NCI-H2029 (cell line): ENCODE data around the gene CD14.
"Not testable (repeated sequence)": the region's sequence is repeated elsewhere in the genome, so short reads cannot be mapped to it uniquely, and the experiment has no call there.

Experiments used
- DNase-seq: peaks from one replicate; lab custom pipeline; 2025; lab: John Stamatoyannopoulos, UW

Gene CD14

DNA sequence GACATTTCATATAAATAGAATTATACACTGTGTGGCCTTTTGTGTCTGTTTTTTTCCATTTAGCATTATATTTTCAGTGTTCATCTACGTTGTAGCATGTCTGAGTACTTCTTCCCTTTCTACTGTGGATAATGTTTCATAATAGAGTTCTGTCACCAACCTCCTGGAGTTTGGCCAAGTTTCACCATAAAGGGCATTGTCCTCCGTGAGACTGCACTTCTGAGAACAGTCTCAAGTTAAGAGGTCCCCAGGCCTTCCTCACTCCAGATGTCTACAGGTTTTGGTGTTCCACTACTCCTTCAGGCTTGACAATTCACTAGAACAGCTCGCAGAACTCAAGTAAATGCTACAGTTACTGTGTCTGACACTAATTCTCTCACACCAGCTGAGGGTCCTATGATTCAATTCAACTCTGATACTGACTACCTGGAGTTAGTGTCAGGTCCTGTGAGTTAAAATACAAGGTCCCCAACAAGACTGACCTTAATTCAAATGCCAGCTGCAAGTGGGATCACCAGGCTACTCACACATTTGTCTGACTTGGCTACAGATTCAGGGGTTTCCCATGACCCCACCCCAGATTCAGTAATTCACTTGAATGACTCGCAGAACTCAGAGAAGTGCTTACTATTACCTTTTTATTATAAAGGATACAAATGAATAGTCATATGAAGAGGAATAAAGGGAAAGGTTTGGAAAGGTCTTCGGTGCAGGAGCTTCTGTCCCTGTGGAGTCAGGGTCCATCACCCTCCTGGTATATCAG lies 37.3 kb downstream of the CD14 start:
- peak; percentile 36 for DNase-seq

DNA sequence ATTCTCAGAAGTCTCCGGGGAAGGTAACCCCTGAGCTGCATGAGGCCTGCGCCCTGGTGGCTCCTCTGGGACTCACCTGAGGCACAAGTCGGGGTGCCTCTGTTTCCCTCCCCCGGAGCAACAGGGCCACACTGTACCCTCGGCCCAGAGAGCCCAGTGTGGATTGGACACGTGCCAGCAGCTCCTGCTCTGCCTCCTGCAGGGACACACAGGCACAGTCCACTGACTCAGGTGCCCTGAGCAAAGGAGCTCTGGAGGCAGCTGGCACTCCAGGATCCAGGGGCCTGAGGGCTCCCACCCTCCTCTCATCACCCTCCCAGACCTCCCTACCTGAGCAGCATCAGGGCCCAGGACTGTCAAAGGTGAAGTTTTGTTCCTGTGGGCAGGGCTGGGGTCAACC lies 38.8 kb downstream of the CD14 start:
- no peak for DNase-seq

DNA sequence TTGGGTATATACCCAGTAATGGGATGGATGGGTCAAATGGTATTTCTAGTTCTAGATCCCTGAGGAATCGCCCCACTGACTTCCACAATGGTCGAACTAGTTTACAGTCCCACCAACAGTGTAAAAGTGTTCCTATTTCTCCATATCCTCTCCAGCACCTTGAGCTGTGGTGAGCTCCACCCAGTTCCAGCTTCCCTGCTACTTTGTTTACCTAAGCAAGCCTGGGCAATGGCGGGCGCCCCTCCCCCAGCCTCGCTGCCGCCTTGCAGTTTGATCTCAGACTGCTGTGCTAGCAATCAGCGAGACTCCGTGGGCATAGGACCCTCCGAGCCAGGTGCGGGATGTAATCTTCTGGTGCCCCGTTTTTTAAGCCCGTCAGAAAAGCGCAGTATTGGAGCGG lies 39.9 kb downstream of the CD14 start:
- DNase-seq: not testable (repeated sequence)

DNA sequence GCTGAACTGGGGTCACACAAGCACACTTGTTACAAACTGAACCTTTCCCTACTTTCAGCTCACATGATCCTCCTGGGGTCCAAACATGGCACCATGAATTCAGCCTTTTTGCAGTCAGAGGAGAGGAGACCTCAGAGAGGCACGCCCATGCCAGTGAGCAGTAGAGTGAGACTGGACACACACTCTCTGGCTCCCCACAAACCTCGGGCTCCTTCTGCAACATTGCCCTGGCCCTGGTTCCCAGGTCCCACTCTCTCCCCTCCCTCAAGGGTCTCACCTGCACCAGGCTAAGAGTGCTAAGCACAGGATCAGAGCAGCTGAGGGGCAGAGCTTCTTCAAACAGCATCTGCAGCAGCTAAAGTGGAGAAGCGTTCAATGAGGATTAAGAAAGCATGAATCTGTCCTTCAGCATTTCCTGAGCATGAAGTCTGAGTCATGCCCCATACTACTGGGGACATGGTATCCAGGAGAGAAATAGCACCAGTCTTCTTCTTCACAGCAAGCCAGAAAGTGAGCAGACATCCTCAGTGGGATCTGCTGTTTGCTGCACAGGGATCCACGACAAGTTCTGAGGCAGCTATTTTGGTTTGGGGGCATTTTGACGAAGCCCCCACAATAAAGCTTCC lies 41.1 kb downstream of the CD14 start:
- DNase-seq: no peak

DNA sequence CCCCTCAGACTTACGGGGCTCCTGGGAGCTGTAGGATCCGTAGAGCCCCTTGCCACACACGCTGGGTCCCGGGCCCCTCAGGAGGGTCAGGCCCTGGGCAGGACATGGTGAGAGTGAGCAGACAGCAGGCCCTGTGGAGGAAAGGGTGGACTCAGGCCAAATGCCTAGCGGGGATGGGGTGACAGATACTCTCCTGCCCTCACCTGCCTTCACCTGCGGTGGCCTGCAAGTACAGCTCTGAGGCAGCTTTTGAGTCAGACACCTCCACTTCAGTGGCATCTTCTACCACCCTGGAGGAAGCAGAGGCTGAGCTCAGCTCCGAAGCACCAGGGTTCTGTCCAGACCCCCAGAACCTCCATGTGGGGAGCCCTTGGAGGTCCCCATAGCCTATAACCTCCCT lies 42.1 kb downstream of the CD14 start:
- no peak for DNase-seq

DNA sequence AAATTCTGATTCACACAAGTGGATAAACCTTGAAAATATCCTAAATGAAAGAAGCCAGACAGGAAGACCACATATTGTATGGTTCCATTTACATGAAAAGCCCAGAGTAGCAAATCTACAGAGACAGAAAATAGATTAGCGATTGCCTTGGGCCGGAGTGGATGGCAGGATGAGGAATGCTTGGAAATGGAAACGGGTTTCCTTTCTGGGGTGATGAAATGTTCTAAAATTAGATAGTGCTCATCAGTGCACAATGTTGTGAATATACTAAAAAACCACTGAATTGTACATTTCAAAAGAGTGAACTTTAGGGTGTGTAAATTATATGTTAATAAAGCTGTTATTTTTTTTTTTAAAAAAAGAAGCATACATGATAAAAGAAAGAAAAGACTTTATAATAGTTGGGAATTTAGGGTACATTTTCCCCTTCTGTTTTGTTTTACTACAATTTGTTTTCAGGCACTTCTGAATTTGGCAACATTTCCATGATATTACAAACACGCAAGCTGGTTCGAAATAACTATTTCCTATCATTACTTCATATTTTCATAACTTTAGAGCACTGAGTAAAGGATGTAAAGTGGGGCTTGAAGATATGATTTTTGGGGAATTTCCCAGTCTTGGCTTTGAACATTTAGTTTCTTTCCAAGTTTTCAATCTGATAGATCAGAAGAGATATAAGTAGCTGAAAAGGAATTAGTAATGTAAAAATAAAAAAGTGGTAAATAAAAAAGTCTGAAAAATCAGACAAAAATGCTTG lies 44.5 kb downstream of the CD14 start:
- no peak for DNase-seq

DNA sequence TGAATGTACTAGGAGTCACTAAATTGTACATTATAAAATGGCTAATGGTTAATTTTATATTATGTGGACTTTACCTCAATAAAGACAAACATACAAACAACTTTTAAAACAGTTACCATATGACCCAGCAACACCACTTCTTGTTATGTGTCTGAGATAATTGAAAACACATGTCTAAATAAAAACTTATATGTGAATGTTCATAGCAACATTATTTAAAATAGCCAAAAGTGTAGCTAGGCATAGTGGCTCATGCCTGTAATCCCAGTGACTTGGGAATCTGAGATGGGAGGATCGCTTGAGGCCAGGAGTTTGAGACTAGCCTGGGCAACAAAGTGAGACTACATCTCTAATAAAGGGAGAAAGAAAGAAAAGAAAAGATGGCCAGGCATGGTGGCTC lies 45.5 kb downstream of the CD14 start:
- no peak for DNase-seq
